ENCODE results near the gene CMAS.

GRCh38 chr12:22046090-22046967 is at the start of gene CMAS:
- TF ChIP-seq CTCF (IDR thresholded peaks at IDR 0.05) (no peak), POLR2A (IDR thresholded peaks at IDR 0.05) (no peak)

All from lower leg skin (tissue), 3 donors.